HepG2 (cell line): ENCODE results near the gene ESPN. TPM values are rescaled to one million over a fixed set of nuclear protein-coding genes. Genes with fewer than 3 reads are reported as not detected.

Experiments used
- AHDC1 ChIP-seq: sonication (generic); formaldehyde crosslinking; IDR thresholded peaks from 2 replicates; pipeline ENCODE4 v1.5.1; 2020; ENCODE audit warnings: mild to moderate bottlenecking, missing genetic modification reagents, borderline replicate concordance
- CHD2 ChIP-seq: IDR thresholded peaks from 2 replicates; pipeline ENCODE4 v1.6.1; 2011; ENCODE audit warnings: low read depth, low read length, improper control_type of control experiment
- GPN1 ChIP-seq: sonication (generic); formaldehyde crosslinking; IDR thresholded peaks from 2 replicates; pipeline ENCODE4 v1.5.1; 2020; ENCODE audit warnings: missing genetic modification reagents, borderline replicate concordance
- HINFP ChIP-seq: sonication (generic); formaldehyde crosslinking; IDR thresholded peaks from 2 replicates; pipeline ENCODE4 v1.4.0; 2020; ENCODE audit warnings: low read depth, mild to moderate bottlenecking, missing genetic modification reagents
- HMG20A ChIP-seq: IDR thresholded peaks from 2 replicates; pipeline ENCODE4 v1.6.1; 2016; ENCODE audit warnings: borderline replicate concordance
- KAT2B ChIP-seq: fragments of 150-350 bp; IDR thresholded peaks from 2 replicates; pipeline ENCODE4 v1.6.1; 2014; ENCODE audit warnings: low read depth, low read length, borderline replicate concordance
- TGIF2 ChIP-seq: IDR thresholded peaks from 2 replicates; pipeline ENCODE4 v1.6.1; 2016; ENCODE audit warnings: control low read depth, missing compliant biosample characterization
- ZBTB43 ChIP-seq: sonication (generic); formaldehyde crosslinking; conservative IDR thresholded peaks from 2 replicates; pipeline ENCODE4 v1.4.0; 2020; ENCODE audit warnings: missing genetic modification reagents
- ZNF333 ChIP-seq: sonication (generic); formaldehyde crosslinking; IDR thresholded peaks from 2 replicates; pipeline ENCODE4 v1.4.0; 2020; ENCODE audit warnings: mild to moderate bottlenecking, missing genetic modification reagents, borderline replicate concordance
- ZNF350 ChIP-seq: sonication (generic); formaldehyde crosslinking; IDR thresholded peaks from 2 replicates; pipeline ENCODE4 v1.4.0; 2020; ENCODE audit warnings: mild to moderate bottlenecking, low read depth, missing genetic modification reagents, borderline replicate concordance
- ZNF382 ChIP-seq: sonication (generic); formaldehyde crosslinking; IDR thresholded peaks from 2 replicates; pipeline ENCODE4 v1.5.0; 2020; ENCODE audit warnings: missing genetic modification reagents, mild to moderate bottlenecking, borderline replicate concordance
- ZNF407 ChIP-seq: sonication (generic); formaldehyde crosslinking; IDR thresholded peaks from one replicate; pipeline ENCODE4 v1.5.1; 2020; ENCODE audit warnings: mild to moderate bottlenecking, missing genetic modification reagents; ENCODE audit errors: not compliant biosample characterization
- polyA plus RNA-seq, 8 experiments: library from polyadenylated mRNA; depleted of rRNA in 3 of 8; stranded (reverse) in 7 of 8; unstranded in 1 of 8; fragments of >200 nt; fragmentation: Illumina TruSeq in 4 of 8; extraction: Trizol in 4 of 8; gene quantifications; 2 replicates each; pipeline versions ENCODE4 v1.2.1 to v1.2.3, GENCODE V29; 2011 to 2016; ENCODE audit warnings: low read depth in 4 of 8, missing spikeins in 1 of 8, mixed read lengths in 1 of 8; ENCODE audit not compliant: insufficient read depth in 1 of 8
- total RNA-seq, 5 experiments: library from RNA; depleted of rRNA; stranded (reverse); fragments of >200 nt; fragmentation: Illumina TruSeq; extraction: Trizol; gene quantifications; 2 replicates each; pipeline ENCODE4 v1.2.3, GENCODE V29; 2016; ENCODE audit warnings: low read depth in 1 of 5

ESPN gene
- total and polyA plus RNA-seq, 2 of the 13 experiments (the other 11 are each of a cell fraction or from before 2014, with no cell fraction given): 48.6 to 54.2 TPM

GRCh38 chr1:6489799-6490180 is 65.2 kb downstream of the ESPN start (continued):
- TF ChIP-seq HINFP (CRISPR knock-in tag) (no peak), ZNF333 (CRISPR knock-in tag) (no peak), ZNF407 (CRISPR knock-in tag) (no peak), ZNF382 (no peak), AHDC1 (no peak), HMG20A (CRISPR knock-in tag) (no peak), ZBTB43 (CRISPR knock-in tag) (no peak), GPN1 (CRISPR knock-in tag) (no peak), ZNF350 (CRISPR knock-in tag) (no peak), TGIF2 (CRISPR knock-in tag) (no peak), KAT2B (no peak), CHD2 (no peak)
